PFSK-1 (cell line): ENCODE measurements around the gene OR2A12. TPM values are rescaled to one million over a fixed set of nuclear protein-coding genes. Genes with fewer than 3 reads are reported as not detected.

Experiments used
- FOXP2 ChIP-seq: optimal IDR thresholded peaks from 2 replicates; pipeline ENCODE3; 2011; ENCODE audit warnings: borderline replicate concordance, control low read depth, inconsistent platforms; ENCODE audit not compliant: insufficient read depth; ENCODE audit errors: extremely low read length, extremely low read depth
- POLR2AphosphoS5 ChIP-seq: IDR thresholded peaks from 2 replicates; pipeline ENCODE4 v1.6.1; 2012; ENCODE audit warnings: low read depth, mild to moderate bottlenecking, control low read depth, low read length, moderate library complexity
- REST ChIP-seq, 2 experiments: IDR thresholded peaks; 2 replicates each; pipeline versions ENCODE4 v1.6.1 to v1.8.0; 2011 to 2012; ENCODE audit warnings: low read depth in 2 of 2, low read length in 2 of 2, control low read depth in 1 of 2, inconsistent platforms in 1 of 2, mild to moderate bottlenecking in 1 of 2, moderate library complexity in 1 of 2; ENCODE audit not compliant: insufficient read depth in 1 of 2
- SIN3A ChIP-seq: IDR thresholded peaks from 2 replicates; pipeline ENCODE4 v1.6.1; 2012; ENCODE audit warnings: mild to moderate bottlenecking, low read length, moderate library complexity, borderline replicate concordance; ENCODE audit not compliant: insufficient read depth
- TAF1 ChIP-seq: IDR thresholded peaks from 2 replicates; pipeline ENCODE4 v1.6.1; 2012; ENCODE audit warnings: low read length, control low read depth, borderline replicate concordance; ENCODE audit not compliant: insufficient read depth
- polyA plus RNA-seq: library from polyadenylated mRNA; unstranded; fragments of >200 nt; gene quantifications from one replicate; pipeline ENCODE4 v1.2.1, GENCODE V29; 2012; ENCODE audit warnings: low read depth, missing spikeins; ENCODE audit not compliant: insufficient read length

OR2A12 gene
- not detected for polyA plus RNA-seq

GRCh38 chr7:144085978-144086377, at the start of gene OR2A12:
Gene OR2A12 (plus strand): TSS chr7:144086278. CDS start chr7:144095108, 8,830 bp downstream.
- no peak for TF ChIP-seq REST (IDR thresholded peaks at IDR 0.05; ENCODE audit: insufficient read depth in 1 of 2, low read depth in 2 of 2, low read length in 2 of 2)
- no peak for TF ChIP-seq SIN3A
- no peak for TF ChIP-seq FOXP2
- TF ChIP-seq TAF1: no peak
- TF ChIP-seq POLR2AphosphoS5: no peak

- no peak for TF ChIP-seq FOXP2
- no peak for TF ChIP-seq POLR2AphosphoS5
- TF ChIP-seq SIN3A: no peak
- no peak for TF ChIP-seq REST (IDR thresholded peaks at IDR 0.05; ENCODE audit: insufficient read depth in 1 of 2, low read depth in 2 of 2, low read length in 2 of 2)
- TF ChIP-seq TAF1: no peak
Measured at GRCh38 chr7:144036302-144036885, 49.7 kb upstream of the OR2A12 start.

GRCh38 chr7:144037414-144038035, 48.6 kb upstream of the OR2A12 start:
- no peak for TF ChIP-seq TAF1
- TF ChIP-seq REST (IDR thresholded peaks at IDR 0.05; ENCODE audit: insufficient read depth in 1 of 2, low read depth in 2 of 2, low read length in 2 of 2): no peak
- TF ChIP-seq SIN3A: no peak
- no peak for TF ChIP-seq FOXP2
- TF ChIP-seq POLR2AphosphoS5: no peak

- TF ChIP-seq SIN3A (no peak), POLR2AphosphoS5 (no peak), TAF1 (no peak), FOXP2 (no peak), REST (IDR thresholded peaks at IDR 0.05; ENCODE audit: insufficient read depth in 1 of 2, low read depth in 2 of 2, low read length in 2 of 2) (no peak)
Measured at GRCh38 chr7:144038887-144039286, 47.2 kb upstream of the OR2A12 start.
